HEK293 (cell line): ENCODE data around the gene CERS3.

Experiments used
- CTCF ChIA-PET: fragments of 350-600 bp; formaldehyde crosslinking; extraction: SDS; loops from one replicate; lab custom pipeline; 2021; ENCODE audit warnings: antibody characterized with exemption; lab: Yijun Ruan, JAX
- POLR2A ChIA-PET: fragments of 300-600 bp; formaldehyde crosslinking; extraction: SDS; loops from one replicate; lab custom pipeline; 2020; ENCODE audit warnings: antibody characterized with exemption, inconsistent platforms; lab: Yijun Ruan, JAX
- H3K27ac ChIP-seq: fragments of 200-500 bp; sonication (Bioruptor generic); 2 replicates; pipeline ENCODE4 v1.5.1; 2014; ENCODE audit warnings: low read depth, low read length, control low read depth, inconsistent platforms; ENCODE audit errors: extremely low read depth
- H3K36me3 ChIP-seq, 2 experiments: fragments of 200-500 bp in 1 of 2; sonication (Bioruptor generic) in 1 of 2; 1 replicate in 1 of 2; 2 replicates in 1 of 2; pipeline ENCODE4 v1.5.1; 2014 to 2017; ENCODE audit warnings: inconsistent platforms in 2 of 2, low read length in 2 of 2; ENCODE audit not compliant: control insufficient read depth in 2 of 2, insufficient read depth in 1 of 2
- H3K4me1 ChIP-seq: fragments of 200-500 bp; sonication (Bioruptor generic); 2 replicates; pipeline ENCODE4 v1.5.1; 2014; ENCODE audit warnings: mild to moderate bottlenecking, low read length, inconsistent platforms; ENCODE audit not compliant: control insufficient read depth, insufficient read depth
- H3K4me3 ChIP-seq: 2 replicates; pipeline ENCODE4 v1.5.1; 2011; ENCODE audit warnings: low read depth, mild to moderate bottlenecking, control low read depth, low read length, moderate library complexity
- H3K9me3 ChIP-seq: fragments of 200-500 bp; sonication (Bioruptor generic); 2 replicates; pipeline ENCODE4 v1.5.1; 2014; ENCODE audit warnings: low read depth, low read length, inconsistent platforms; ENCODE audit not compliant: control insufficient read depth, insufficient read depth
- HOXD13 ChIP-seq: sonication (generic); formaldehyde crosslinking; IDR thresholded peaks from 2 replicates; pipeline ENCODE4 v1.8.0; 2022; ENCODE audit warnings: missing genetic modification reagents, borderline replicate concordance
- KLF1 ChIP-seq: fragments of 450-650 bp; formaldehyde crosslinking; IDR thresholded peaks from 2 replicates; pipeline ENCODE4 v1.5.1; 2016; ENCODE audit warnings: missing biosample characterization, missing genetic modification characterization
- PRDM1 ChIP-seq: fragments of 450-650 bp; formaldehyde crosslinking; IDR thresholded peaks from 2 replicates; pipeline ENCODE4; 2016; ENCODE audit warnings: missing biosample characterization, missing genetic modification characterization
- SP7 ChIP-seq: fragments of 450-650 bp; formaldehyde crosslinking; IDR thresholded peaks from 2 replicates; pipeline ENCODE4 v1.5.1; 2016; ENCODE audit warnings: missing biosample characterization, missing genetic modification characterization
- ZBTB7A ChIP-seq: fragments of 450-650 bp; formaldehyde crosslinking; IDR thresholded peaks from 2 replicates; pipeline ENCODE4 v1.5.1; 2016; ENCODE audit warnings: low read depth, missing biosample characterization, missing genetic modification characterization
- ZBTB8A ChIP-seq: fragments of 450-650 bp; formaldehyde crosslinking; IDR thresholded peaks from 2 replicates; pipeline ENCODE4 v1.5.1; 2016; ENCODE audit warnings: missing biosample characterization, missing genetic modification characterization
- ZFP69B ChIP-seq: fragments of 450-650 bp; formaldehyde crosslinking; IDR thresholded peaks from 2 replicates; pipeline ENCODE4 v1.5.1; 2016; ENCODE audit warnings: missing biosample characterization, missing genetic modification characterization
- ZNF114 ChIP-seq: fragments of 450-650 bp; formaldehyde crosslinking; IDR thresholded peaks from 2 replicates; pipeline ENCODE4 v1.5.0; 2017; ENCODE audit warnings: missing biosample characterization, missing genetic modification characterization
- ZNF121 ChIP-seq: fragments of 450-650 bp; formaldehyde crosslinking; IDR thresholded peaks from 2 replicates; pipeline ENCODE4 v1.5.1; 2016; ENCODE audit warnings: missing biosample characterization, missing genetic modification characterization
- ZNF184 ChIP-seq: fragments of 450-650 bp; IDR thresholded peaks from 2 replicates; pipeline ENCODE4 v1.5.1; 2018; ENCODE audit warnings: missing biosample characterization, mild to moderate bottlenecking, missing genetic modification characterization
- ZNF202 ChIP-seq: fragments of 450-650 bp; formaldehyde crosslinking; IDR thresholded peaks from 2 replicates; pipeline ENCODE4 v1.5.1; 2016; ENCODE audit warnings: missing biosample characterization, missing genetic modification characterization, borderline replicate concordance
- ZNF600 ChIP-seq: fragments of 450-650 bp; formaldehyde crosslinking; IDR thresholded peaks from 2 replicates; pipeline ENCODE4 v1.5.1; 2016; ENCODE audit warnings: missing biosample characterization, missing genetic modification characterization
- ZNF830 ChIP-seq: fragments of 450-650 bp; IDR thresholded peaks from 2 replicates; pipeline ENCODE4 v1.5.0; 2018; ENCODE audit warnings: missing biosample characterization, missing genetic modification characterization, low read depth, mild to moderate bottlenecking, moderate library complexity
- TF ChIP-seq, protein P1 (sequence below): fragments of 450-650 bp; formaldehyde crosslinking; conservative IDR thresholded peaks from 2 replicates; pipeline ENCODE4 v1.5.1; 2016; ENCODE audit warnings: low read depth, missing biosample characterization, missing genetic modification characterization
- TF ChIP-seq, protein P2 (sequence below): fragments of 450-650 bp; formaldehyde crosslinking; conservative IDR thresholded peaks from 2 replicates; pipeline ENCODE4 v1.5.1; 2016; ENCODE audit warnings: low read depth, missing biosample characterization, missing genetic modification characterization
- TF ChIP-seq, protein P3 (sequence below): fragments of 450-650 bp; formaldehyde crosslinking; IDR thresholded peaks from 2 replicates; pipeline ENCODE4 v1.5.1; 2016; ENCODE audit warnings: missing biosample characterization, missing genetic modification characterization
- TF ChIP-seq, protein P4 (sequence below): fragments of 450-650 bp; formaldehyde crosslinking; IDR thresholded peaks from 2 replicates; pipeline ENCODE4 v1.5.1; 2016; ENCODE audit warnings: missing biosample characterization, missing genetic modification characterization, low read depth
- TF ChIP-seq, protein P5 (sequence below): fragments of 450-650 bp; formaldehyde crosslinking; IDR thresholded peaks from 2 replicates; pipeline ENCODE4 v1.5.1; 2017; ENCODE audit warnings: missing biosample characterization, missing genetic modification characterization

Gene CERS3

DNA sequence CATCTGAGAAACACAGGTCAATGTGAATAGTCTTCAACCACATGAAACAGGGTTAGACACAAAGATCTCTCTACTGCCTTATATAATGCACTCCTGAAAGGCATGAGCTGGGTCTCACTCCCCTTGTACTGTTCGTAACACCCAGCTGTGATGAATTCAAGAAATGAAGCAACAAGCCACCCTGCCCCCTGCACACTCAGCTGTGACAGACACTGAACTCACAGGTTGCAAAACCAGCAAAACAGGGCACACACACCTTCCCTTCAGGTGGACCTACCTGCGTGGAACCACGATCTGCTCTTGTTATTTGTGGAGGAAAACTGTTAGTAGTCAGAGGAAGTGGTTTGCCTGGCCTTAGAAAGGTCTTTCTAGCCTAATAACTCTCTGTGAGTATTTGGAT, 64.5 kb downstream of the CERS3 start:
- TF ChIP-seq PRDM1 (tag by site-specific recombination) (no peak), ZNF202 (tag by site-specific recombination) (no peak), ZFP69B (tag by site-specific recombination) (no peak)
- Histone ChIP-seq H3K4me1 (no peaks in the 10 kb centered on the region), H3K4me3 (no peak overlapping the region), H3K27ac (no peak overlapping the region), H3K9me3 (no peaks in the 10 kb centered on the region), H3K36me3 (no peaks in the 10 kb centered on the region)
- POLR2A ChIA-PET = no interaction called here
- CTCF ChIA-PET = interaction anchor here (1.1 kb wide), 1 partner anchor 538 kb away, joined by 3 read pairs; no protein-coding TSS in a partner anchor

DNA sequence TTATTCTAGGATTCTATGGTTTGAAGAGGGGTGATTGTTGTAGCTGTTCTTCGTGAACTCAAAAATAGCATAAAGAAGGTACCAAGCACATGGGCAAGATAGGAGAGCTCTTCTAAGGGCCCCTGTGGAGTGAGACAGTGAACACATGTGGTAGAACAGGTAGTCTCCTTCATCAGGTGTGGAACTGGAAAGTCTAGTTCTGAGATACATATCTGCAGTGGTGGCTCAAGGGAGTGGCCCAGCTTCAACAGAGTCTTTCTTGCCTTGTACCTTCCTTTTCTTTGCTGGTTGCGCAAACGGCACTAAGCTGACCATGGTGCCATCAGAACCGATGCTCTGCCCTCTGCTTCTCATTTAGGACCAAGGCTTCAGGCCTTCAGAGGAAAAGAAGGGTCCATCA, 65.2 kb downstream of the CERS3 start:
- Histone ChIP-seq H3K36me3 (no peaks in the 10 kb centered on the region), H3K4me1 (no peaks in the 10 kb centered on the region), H3K9me3 (no peaks in the 10 kb centered on the region), H3K4me3 (no peak overlapping the region), H3K27ac (no peak overlapping the region)
- POLR2A ChIA-PET = no interaction called here
- CTCF ChIA-PET = no interaction called here
- TF ChIP-seq ZBTB8A (tag by site-specific recombination) (no peak), KLF1 (no peak), ZFP69B (tag by site-specific recombination) (no peak), ZNF830 (tag by site-specific recombination) (no peak), ZNF184 (tag by site-specific recombination) (no peak), ZBTB7A (no peak), ZNF114 (tag by site-specific recombination) (no peak), ZNF121 (tag by site-specific recombination) (no peak)

DNA sequence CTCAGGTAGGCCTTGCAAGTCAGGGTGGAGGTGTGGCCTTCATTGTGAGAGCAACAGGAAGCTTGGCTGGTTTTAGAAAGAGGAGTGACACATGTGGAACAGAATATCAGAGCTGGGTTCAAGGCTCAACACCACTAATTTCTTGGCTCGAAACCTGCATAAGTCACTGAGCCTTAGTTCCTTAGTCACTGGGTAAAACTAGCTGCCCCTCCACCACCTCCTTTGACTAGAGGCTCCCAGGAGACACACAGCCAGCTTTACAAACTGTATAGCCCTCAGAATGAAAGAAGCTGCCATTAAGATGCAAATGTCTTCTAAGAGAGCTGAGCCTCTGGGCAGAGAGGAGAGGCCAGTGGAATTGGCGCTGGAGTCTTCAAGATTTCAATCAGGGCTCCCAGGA, 67.7 kb downstream of the CERS3 start:
- Histone ChIP-seq H3K4me1 (no peaks in the 10 kb centered on the region), H3K27ac (no peak overlapping the region)
- TF ChIP-seq, protein P1, sequence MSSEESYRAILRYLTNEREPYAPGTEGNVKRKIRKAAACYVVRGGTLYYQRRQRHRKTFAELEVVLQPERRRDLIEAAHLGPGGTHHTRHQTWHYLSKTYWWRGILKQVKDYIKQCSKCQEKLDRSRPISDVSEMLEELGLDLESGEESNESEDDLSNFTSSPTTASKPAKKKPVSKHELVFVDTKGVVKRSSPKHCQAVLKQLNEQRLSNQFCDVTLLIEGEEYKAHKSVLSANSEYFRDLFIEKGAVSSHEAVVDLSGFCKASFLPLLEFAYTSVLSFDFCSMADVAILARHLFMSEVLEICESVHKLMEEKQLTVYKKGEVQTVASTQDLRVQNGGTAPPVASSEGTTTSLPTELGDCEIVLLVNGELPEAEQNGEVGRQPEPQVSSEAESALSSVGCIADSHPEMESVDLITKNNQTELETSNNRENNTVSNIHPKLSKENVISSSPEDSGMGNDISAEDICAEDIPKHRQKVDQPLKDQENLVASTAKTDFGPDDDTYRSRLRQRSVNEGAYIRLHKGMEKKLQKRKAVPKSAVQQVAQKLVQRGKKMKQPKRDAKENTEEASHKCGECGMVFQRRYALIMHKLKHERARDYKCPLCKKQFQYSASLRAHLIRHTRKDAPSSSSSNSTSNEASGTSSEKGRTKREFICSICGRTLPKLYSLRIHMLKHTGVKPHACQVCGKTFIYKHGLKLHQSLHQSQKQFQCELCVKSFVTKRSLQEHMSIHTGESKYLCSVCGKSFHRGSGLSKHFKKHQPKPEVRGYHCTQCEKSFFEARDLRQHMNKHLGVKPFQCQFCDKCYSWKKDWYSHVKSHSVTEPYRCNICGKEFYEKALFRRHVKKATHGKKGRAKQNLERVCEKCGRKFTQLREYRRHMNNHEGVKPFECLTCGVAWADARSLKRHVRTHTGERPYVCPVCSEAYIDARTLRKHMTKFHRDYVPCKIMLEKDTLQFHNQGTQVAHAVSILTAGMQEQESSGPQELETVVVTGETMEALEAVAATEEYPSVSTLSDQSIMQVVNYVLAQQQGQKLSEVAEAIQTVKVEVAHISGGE = no peak
- TF ChIP-seq HOXD13 = no peak
- TF ChIP-seq, protein P2, sequence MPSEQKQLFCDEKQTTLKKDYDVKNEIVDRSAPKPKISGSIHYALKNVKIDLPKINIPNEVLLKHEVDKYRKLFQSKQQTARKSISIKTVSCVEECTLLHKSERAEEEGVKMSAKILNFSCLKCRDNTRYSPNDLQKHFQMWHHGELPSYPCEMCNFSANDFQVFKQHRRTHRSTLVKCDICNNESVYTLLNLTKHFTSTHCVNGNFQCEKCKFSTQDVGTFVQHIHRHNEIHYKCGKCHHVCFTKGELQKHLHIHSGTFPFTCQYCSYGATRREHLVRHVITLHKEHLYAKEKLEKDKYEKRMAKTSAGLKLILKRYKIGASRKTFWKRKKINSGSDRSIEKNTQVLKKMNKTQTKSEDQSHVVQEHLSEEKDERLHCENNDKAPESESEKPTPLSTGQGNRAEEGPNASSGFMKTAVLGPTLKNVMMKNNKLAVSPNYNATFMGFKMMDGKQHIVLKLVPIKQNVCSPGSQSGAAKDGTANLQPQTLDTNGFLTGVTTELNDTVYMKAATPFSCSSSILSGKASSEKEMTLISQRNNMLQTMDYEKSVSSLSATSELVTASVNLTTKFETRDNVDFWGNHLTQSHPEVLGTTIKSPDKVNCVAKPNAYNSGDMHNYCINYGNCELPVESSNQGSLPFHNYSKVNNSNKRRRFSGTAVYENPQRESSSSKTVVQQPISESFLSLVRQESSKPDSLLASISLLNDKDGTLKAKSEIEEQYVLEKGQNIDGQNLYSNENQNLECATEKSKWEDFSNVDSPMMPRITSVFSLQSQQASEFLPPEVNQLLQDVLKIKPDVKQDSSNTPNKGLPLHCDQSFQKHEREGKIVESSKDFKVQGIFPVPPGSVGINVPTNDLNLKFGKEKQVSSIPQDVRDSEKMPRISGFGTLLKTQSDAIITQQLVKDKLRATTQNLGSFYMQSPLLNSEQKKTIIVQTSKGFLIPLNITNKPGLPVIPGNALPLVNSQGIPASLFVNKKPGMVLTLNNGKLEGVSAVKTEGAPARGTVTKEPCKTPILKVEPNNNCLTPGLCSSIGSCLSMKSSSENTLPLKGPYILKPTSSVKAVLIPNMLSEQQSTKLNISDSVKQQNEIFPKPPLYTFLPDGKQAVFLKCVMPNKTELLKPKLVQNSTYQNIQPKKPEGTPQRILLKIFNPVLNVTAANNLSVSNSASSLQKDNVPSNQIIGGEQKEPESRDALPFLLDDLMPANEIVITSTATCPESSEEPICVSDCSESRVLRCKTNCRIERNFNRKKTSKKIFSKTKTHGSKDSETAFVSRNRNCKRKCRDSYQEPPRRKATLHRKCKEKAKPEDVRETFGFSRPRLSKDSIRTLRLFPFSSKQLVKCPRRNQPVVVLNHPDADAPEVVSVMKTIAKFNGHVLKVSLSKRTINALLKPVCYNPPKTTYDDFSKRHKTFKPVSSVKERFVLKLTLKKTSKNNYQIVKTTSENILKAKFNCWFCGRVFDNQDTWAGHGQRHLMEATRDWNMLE (tag by site-specific recombination) = no peak
- no peak for TF ChIP-seq ZNF600 (tag by site-specific recombination)
- TF ChIP-seq ZBTB8A (tag by site-specific recombination) = no peak
- TF ChIP-seq, protein P3, sequence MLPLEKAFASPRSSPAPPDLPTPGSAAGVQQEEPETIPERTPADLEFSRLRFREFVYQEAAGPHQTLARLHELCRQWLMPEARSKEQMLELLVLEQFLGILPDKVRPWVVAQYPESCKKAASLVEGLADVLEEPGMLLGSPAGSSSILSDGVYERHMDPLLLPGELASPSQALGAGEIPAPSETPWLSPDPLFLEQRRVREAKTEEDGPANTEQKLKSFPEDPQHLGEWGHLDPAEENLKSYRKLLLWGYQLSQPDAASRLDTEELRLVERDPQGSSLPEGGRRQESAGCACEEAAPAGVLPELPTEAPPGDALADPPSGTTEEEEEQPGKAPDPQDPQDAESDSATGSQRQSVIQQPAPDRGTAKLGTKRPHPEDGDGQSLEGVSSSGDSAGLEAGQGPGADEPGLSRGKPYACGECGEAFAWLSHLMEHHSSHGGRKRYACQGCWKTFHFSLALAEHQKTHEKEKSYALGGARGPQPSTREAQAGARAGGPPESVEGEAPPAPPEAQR (tag by site-specific recombination) = no peak
- TF ChIP-seq, protein P4, sequence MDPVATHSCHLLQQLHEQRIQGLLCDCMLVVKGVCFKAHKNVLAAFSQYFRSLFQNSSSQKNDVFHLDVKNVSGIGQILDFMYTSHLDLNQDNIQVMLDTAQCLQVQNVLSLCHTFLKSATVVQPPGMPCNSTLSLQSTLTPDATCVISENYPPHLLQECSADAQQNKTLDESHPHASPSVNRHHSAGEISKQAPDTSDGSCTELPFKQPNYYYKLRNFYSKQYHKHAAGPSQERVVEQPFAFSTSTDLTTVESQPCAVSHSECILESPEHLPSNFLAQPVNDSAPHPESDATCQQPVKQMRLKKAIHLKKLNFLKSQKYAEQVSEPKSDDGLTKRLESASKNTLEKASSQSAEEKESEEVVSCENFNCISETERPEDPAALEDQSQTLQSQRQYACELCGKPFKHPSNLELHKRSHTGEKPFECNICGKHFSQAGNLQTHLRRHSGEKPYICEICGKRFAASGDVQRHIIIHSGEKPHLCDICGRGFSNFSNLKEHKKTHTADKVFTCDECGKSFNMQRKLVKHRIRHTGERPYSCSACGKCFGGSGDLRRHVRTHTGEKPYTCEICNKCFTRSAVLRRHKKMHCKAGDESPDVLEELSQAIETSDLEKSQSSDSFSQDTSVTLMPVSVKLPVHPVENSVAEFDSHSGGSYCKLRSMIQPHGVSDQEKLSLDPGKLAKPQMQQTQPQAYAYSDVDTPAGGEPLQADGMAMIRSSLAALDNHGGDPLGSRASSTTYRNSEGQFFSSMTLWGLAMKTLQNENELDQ (tag by site-specific recombination) = no peak
- TF ChIP-seq SP7 (tag by site-specific recombination) = no peak
- TF ChIP-seq, protein P5, sequence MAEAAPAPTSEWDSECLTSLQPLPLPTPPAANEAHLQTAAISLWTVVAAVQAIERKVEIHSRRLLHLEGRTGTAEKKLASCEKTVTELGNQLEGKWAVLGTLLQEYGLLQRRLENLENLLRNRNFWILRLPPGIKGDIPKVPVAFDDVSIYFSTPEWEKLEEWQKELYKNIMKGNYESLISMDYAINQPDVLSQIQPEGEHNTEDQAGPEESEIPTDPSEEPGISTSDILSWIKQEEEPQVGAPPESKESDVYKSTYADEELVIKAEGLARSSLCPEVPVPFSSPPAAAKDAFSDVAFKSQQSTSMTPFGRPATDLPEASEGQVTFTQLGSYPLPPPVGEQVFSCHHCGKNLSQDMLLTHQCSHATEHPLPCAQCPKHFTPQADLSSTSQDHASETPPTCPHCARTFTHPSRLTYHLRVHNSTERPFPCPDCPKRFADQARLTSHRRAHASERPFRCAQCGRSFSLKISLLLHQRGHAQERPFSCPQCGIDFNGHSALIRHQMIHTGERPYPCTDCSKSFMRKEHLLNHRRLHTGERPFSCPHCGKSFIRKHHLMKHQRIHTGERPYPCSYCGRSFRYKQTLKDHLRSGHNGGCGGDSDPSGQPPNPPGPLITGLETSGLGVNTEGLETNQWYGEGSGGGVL = no peak

More for the DNA sequence above, 67.7 kb downstream of the CERS3 start:
- ChIA-PET POLR2A (no interaction called here), CTCF (no interaction called here)
- Histone ChIP-seq H3K9me3 (no peaks in the 10 kb centered on the region), H3K4me3 (no peak overlapping the region), H3K36me3 (no peaks in the 10 kb centered on the region)
